ENCODE results near the gene CRKL. TPM values are rescaled to one million over a fixed set of nuclear protein-coding genes. Genes with fewer than 3 reads are reported as not detected.

CRKL gene
- total RNA-seq, 1 experiment from 2014 or later = 69.9 TPM

DNA sequence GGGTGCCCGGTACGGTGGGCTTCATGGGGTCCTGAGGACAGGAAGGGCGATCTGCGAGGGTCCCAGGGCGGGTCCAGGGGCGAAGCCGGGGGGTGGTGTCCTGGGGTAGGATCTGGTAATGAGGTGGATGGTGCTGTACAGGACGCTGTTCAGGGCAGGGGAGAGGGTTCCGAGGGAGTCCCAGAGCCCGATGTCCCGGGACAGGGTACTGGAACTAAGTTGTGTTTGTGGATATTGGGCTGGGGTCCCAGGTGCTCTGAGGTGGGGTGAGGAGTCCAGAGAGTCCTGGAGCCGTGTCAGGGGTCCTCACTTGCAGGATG is 65.3 kb downstream of the CRKL start:
- intact Hi-C loops (cut with micrococcal nuclease; ENCODE audit: unreplicated experiment) = no loop called here
- Mint-ChIP-seq H3K27ac (ENCODE audit: unreplicated experiment) (peak overlapping the region; percentile 66), H3K4me1 (ENCODE audit: low read depth, unreplicated experiment) (no peaks in the 10 kb centered on the region), H3K4me3 (ENCODE audit: low read depth, unreplicated experiment) (peak overlapping the region; percentile 97), H3K27me3 (ENCODE audit: unreplicated experiment) (peaks cover 11% of the 10 kb centered on the region), H3K9me3 (ENCODE audit: low read depth, unreplicated experiment) (peaks cover 5% of the 10 kb centered on the region), H3K36me3 (ENCODE audit: insufficient read depth, unreplicated experiment) (peaks cover 25% of the 10 kb centered on the region)
- CTCF ChIA-PET = interaction anchor here (0.6 to 2.0 kb wide), 5 partner anchors 21 to 934 kb away, joined by 3 to 16 read pairs (median 7); no protein-coding TSS in a partner anchor
- TF ChIP-seq, protein P1, sequence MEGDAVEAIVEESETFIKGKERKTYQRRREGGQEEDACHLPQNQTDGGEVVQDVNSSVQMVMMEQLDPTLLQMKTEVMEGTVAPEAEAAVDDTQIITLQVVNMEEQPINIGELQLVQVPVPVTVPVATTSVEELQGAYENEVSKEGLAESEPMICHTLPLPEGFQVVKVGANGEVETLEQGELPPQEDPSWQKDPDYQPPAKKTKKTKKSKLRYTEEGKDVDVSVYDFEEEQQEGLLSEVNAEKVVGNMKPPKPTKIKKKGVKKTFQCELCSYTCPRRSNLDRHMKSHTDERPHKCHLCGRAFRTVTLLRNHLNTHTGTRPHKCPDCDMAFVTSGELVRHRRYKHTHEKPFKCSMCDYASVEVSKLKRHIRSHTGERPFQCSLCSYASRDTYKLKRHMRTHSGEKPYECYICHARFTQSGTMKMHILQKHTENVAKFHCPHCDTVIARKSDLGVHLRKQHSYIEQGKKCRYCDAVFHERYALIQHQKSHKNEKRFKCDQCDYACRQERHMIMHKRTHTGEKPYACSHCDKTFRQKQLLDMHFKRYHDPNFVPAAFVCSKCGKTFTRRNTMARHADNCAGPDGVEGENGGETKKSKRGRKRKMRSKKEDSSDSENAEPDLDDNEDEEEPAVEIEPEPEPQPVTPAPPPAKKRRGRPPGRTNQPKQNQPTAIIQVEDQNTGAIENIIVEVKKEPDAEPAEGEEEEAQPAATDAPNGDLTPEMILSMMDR (IDR thresholded peaks at IDR 0.05; ENCODE audit: unreplicated experiment) = no peak
- no peak for DNase-seq
- no TSS peak for BruUV-seq (replicated peaks)

DNA sequence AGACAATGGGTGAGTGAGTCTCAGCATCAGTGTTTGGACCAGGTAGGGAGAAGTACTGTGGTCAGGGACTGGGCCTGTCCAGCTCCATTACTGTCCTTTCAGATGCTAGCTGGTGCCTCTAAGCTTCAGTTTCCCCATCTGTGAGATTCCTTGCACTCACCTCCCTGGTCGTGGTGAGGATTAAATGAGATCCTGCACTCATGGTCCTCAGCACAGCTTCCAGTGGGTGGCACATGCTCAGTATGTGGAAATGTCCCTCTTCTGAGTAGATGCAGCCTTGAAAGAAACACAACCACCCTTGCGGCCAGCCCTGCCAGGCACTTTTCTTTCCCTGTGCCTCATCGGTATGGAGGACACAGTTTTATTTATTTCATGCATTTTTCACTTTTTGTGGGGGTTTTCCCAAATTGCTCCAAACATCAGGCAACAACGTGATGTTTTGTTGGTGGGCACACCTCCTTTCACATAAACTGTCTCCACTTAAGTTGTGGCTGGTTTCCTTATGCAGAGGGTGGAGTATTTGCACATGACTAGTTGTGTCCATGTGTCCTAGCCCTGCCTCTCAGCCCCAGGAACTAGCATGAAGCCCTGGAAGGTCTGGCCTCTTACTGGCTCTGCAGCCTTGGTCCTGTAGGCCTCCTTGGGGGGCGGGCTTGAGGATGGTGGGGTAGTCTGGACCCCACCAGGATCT is 66.0 kb downstream of the CRKL start:
- intact Hi-C loops (cut with micrococcal nuclease; ENCODE audit: unreplicated experiment) = no loop called here
- no peaks in the 10 kb centered on the region for H3K4me1 Mint-ChIP-seq (ENCODE audit: low read depth, unreplicated experiment)
- peak overlapping the region; percentile 97 for H3K4me3 Mint-ChIP-seq (ENCODE audit: low read depth, unreplicated experiment)
- peaks cover 5% of the 10 kb centered on the region for H3K9me3 Mint-ChIP-seq (ENCODE audit: low read depth, unreplicated experiment)
- TSS peak; percentile 21 for BruUV-seq (replicated peaks)
- no peak overlapping the region for H3K27ac Mint-ChIP-seq (ENCODE audit: unreplicated experiment)
- TF ChIP-seq, protein P1 (IDR thresholded peaks at IDR 0.05; ENCODE audit: unreplicated experiment) = no peak
- peaks cover 11% of the 10 kb centered on the region for H3K27me3 Mint-ChIP-seq (ENCODE audit: unreplicated experiment)
- no peak for DNase-seq
- H3K36me3 Mint-ChIP-seq (ENCODE audit: insufficient read depth, unreplicated experiment) = peaks cover 25% of the 10 kb centered on the region
- CTCF ChIA-PET = interaction anchor here (2.0 kb wide), 1 partner anchor 26 kb away, joined by 11 read pairs; no protein-coding TSS in a partner anchor

DNA sequence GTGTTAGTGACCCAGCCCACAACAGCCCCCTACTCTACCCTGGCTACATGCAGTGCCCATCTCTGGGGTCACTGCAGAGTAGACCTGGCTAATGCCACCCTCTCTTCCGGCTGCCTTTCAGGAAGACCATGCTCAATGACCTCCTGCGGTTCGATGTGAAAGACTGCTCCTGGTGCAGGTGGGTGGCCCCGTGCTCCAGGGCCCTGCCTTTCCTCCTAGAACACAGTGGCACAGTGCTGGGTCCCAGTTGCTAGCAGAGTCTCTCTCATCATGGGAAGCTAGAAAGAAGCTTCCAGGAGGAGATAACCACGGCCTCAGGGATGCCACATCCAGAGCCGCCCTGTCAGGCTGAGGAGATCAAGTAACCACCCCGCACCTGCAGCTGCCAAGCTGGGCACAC is 68.5 kb downstream of the CRKL start:
- Mint-ChIP-seq H3K9me3 (ENCODE audit: low read depth, unreplicated experiment) (no peaks in the 10 kb centered on the region), H3K27me3 (ENCODE audit: unreplicated experiment) (no peaks in the 10 kb centered on the region), H3K4me1 (ENCODE audit: low read depth, unreplicated experiment) (no peaks in the 10 kb centered on the region), H3K4me3 (ENCODE audit: low read depth, unreplicated experiment) (no peak overlapping the region), H3K36me3 (ENCODE audit: insufficient read depth, unreplicated experiment) (peaks cover 18% of the 10 kb centered on the region), H3K27ac (ENCODE audit: unreplicated experiment) (no peak overlapping the region)
- no peak for DNase-seq
- intact Hi-C loops (cut with micrococcal nuclease; ENCODE audit: unreplicated experiment) = no loop called here
- BruUV-seq (replicated peaks) = no TSS peak
- CTCF ChIA-PET = no interaction called here
- TF ChIP-seq, protein P1 (IDR thresholded peaks at IDR 0.05; ENCODE audit: unreplicated experiment) = no peak

DNA sequence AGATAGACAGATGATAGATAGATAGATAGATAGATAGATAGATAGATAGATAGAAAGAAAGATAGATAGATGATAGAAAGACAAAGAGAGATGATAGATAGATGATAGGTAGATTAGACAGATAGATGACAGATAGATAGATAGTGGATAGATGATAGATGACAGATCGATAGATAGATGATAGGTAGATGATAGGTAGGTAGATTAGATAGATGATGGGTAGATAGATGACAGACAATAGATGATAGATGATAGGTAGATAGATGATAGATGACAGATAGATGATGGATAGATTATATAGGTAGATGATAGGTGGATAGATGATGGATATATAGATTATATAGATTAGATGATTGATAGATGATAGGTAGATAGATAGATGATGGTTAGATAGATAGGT is 69.2 kb downstream of the CRKL start:
- Mint-ChIP-seq H3K4me1 (ENCODE audit: low read depth, unreplicated experiment) (no peaks in the 10 kb centered on the region), H3K27ac (ENCODE audit: unreplicated experiment) (no peak overlapping the region), H3K9me3 (ENCODE audit: low read depth, unreplicated experiment) (no peaks in the 10 kb centered on the region), H3K36me3 (ENCODE audit: insufficient read depth, unreplicated experiment) (peaks cover 23% of the 10 kb centered on the region), H3K27me3 (ENCODE audit: unreplicated experiment) (no peaks in the 10 kb centered on the region), H3K4me3 (ENCODE audit: low read depth, unreplicated experiment) (no peak overlapping the region)
- CTCF ChIA-PET = no interaction called here
- BruUV-seq (replicated peaks) = no TSS peak
- TF ChIP-seq, protein P1 (IDR thresholded peaks at IDR 0.05; ENCODE audit: unreplicated experiment) = no peak
- no peak for DNase-seq
- intact Hi-C loops (cut with micrococcal nuclease; ENCODE audit: unreplicated experiment) = no loop called here
